ENCODE results near the gene MAP2K7. TPM values are rescaled to one million over a fixed set of nuclear protein-coding genes. Genes with fewer than 3 reads are reported as not detected.

Gene MAP2K7
- total RNA-seq, 4 donors from 2014 or later = 11.1 to 31.2 (median 20.9) TPM

GRCh38 chr19:7932276-7932929 is 28.7 kb downstream of the MAP2K7 start:
- H3K4me1 ChIP-seq = peaks cover 0 to 25% (median 6%) of the 10 kb centered on the region in 4 donors
- TF ChIP-seq POLR2A (IDR thresholded peaks at IDR 0.05) (no peak), EP300 (IDR thresholded peaks at IDR 0.05) (no peak), CTCF (IDR thresholded peaks at IDR 0.05) (no peak)
- DNase-seq (ENCODE audit: low spot score in 2 of 2) = no peak
- peaks cover 4 to 84% (median 53%) of the 10 kb centered on the region in 3 donors for H3K36me3 ChIP-seq
- H3K4me3 ChIP-seq = no peak overlapping the region
- H3K27me3 ChIP-seq = no peaks in the 10 kb centered on the region
- 90 to 92% methylated on average over 21 to 22 of the region's 32 CpGs for WGBS, 2 donors
- H3K9me3 ChIP-seq = no peaks in the 10 kb centered on the region
- no peak overlapping the region for H3K27ac ChIP-seq

DNA sequence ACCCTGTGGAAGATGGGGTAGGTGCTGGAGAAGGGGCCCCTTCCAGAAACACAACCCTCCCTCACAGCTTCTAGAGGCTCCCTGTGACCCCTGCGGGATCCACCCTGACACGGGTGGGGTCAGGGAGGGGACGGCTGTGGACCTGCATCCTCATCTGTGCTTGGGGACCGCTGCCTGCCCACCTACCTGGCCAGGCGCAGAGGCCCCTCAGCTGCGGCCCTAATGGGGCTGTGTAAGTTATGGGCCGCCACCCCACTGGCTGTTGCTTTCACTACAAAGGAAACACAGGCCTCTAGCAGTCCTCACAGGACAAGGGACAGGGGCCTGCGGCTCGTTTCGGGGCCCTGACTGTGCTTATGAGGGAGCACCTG is 29.2 kb downstream of the MAP2K7 start:
- no peaks in the 10 kb centered on the region for H3K27me3 ChIP-seq
- no peak for DNase-seq (ENCODE audit: low spot score in 2 of 2)
- no peak overlapping the region for H3K27ac ChIP-seq
- peaks cover 0 to 19% (median 6%) of the 10 kb centered on the region in 4 donors for H3K4me1 ChIP-seq
- H3K4me3 ChIP-seq = no peak overlapping the region
- TF ChIP-seq CTCF (IDR thresholded peaks at IDR 0.05) (no peak), POLR2A (IDR thresholded peaks at IDR 0.05) (no peak), EP300 (IDR thresholded peaks at IDR 0.05) (no peak)
- peaks cover 4 to 85% (median 55%) of the 10 kb centered on the region in 3 donors for H3K36me3 ChIP-seq
- H3K9me3 ChIP-seq = no peaks in the 10 kb centered on the region
- WGBS, 2 donors = 93 to 100% methylated on average over 1 to 6 of the region's 10 CpGs

DNA sequence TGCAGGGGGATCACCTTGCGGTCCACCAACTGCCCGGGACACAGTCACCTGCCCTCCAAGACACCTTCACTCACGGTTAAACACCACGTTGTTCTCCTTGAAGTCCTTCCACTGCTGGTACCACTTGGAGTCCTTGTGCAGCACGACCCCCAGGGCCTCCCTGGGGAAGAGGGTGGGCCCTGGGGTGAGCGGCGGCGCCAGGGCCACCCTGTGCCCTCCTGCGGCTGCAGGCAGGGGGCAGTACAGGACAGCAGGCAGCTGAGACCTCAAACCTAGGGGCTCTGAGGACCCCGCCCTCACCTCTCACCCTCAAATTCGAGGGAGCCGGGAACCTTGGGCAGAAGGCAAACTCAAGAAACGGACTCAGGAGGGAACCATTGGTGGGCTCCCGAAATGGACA is 29.7 kb downstream of the MAP2K7 start:
- Histone ChIP-seq H3K27ac (no peak overlapping the region), H3K9me3 (no peaks in the 10 kb centered on the region), H3K4me3 (no peak overlapping the region), H3K4me1 (peaks cover 0 to 17% (median 6%) of the 10 kb centered on the region in 4 donors), H3K36me3 (peaks cover 4 to 85% (median 55%) of the 10 kb centered on the region in 3 donors), H3K27me3 (no peaks in the 10 kb centered on the region)
- TF ChIP-seq EP300 (IDR thresholded peaks at IDR 0.05) = no peak
- no peak for TF ChIP-seq POLR2A (IDR thresholded peaks at IDR 0.05)
- no peak for TF ChIP-seq CTCF (IDR thresholded peaks at IDR 0.05)
- 81 to 87% methylated on average over 14 of the region's 14 CpGs for WGBS, 2 donors
- DNase-seq (ENCODE audit: low spot score in 2 of 2) = no peak

DNA sequence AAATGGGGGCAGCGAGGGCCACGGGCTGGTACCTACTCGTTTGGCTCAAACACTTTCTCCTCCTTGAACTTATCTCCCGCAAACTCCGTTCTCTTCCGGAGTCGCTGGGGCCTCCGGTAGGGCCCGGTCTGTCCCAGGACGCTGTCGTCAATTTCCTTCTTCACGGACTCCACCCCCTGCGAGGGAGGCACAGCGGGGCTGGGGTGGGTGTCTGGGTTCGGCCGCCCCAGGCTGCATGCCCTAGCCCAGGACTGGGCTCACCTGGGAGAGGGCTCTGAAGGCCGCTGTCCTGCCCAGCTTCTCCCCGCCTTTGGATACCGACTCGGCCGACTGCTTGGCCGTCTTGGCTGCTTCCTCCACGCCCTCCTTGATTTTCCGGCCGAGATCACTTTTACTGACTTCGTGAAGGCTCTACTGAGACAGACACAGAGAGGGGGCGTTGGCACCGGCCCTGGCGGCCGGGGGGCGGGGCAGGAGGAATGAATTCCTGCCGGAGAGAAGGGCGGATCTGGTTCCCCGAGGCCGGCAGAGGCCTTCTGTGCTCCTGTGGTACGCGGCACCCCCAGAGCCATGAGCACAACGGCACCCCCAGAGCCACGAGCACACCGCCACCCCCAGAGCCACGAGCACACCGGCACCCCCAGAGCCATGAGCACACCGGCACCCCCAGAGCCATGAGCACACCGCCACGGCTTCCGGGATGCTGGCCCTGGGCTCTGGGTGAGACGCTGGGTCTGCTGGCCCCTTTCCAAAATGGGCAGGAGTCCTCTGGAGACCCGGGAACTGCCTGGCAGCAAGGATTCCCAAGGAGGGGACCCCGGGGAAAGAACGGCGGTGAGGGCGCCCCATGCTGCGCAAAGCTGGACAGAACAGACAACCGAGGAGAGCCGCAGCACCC is 30.4 kb downstream of the MAP2K7 start:
- 84% methylated on average over 40 to 55 of the region's 55 CpGs for WGBS, 2 donors
- no peak for DNase-seq (ENCODE audit: low spot score in 2 of 2)

More for the DNA sequence above, 30.4 kb downstream of the MAP2K7 start:
- peaks cover 0 to 20% (median 6%) of the 10 kb centered on the region in 4 donors for H3K4me1 ChIP-seq
- TF ChIP-seq EP300 (IDR thresholded peaks at IDR 0.05) = no peak
- no peak for TF ChIP-seq POLR2A (IDR thresholded peaks at IDR 0.05)
- TF ChIP-seq CTCF (IDR thresholded peaks at IDR 0.05) = no peak
- no peak overlapping the region for H3K27ac ChIP-seq
- H3K9me3 ChIP-seq = no peaks in the 10 kb centered on the region
- no peak overlapping the region for H3K4me3 ChIP-seq
- H3K27me3 ChIP-seq = no peaks in the 10 kb centered on the region
- H3K36me3 ChIP-seq = peaks cover 4 to 92% (median 55%) of the 10 kb centered on the region in 3 donors
